ENCODE measurements around the gene TMED3. TPM values are rescaled to one million over a fixed set of nuclear protein-coding genes. Genes with fewer than 3 reads are reported as not detected.

TMED3 gene
- total RNA-seq, 1 experiment from 2014 or later: 127 TPM

DNA sequence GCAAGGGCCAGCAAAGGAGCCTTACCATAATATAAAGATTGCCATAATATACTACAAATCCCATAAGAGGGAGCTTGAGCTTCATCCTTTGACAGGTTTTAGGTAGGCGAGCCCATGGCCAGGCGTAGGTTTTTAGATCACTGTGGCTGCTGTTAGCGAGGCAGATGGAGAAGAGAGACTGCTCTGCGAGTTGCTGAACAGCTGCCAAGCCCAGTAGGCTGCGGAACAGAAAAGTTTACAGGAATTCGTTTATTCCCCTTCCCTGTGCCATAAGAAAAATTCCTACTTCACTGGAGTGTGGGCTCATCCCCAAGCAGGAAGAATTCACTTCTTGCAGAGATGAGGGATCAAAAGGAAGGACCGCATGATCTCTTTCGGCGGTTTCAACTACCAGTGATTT is 30.5 kb downstream of the TMED3 start:
- intact Hi-C loops (cut with micrococcal nuclease; ENCODE audit: unreplicated experiment): loop anchor here (2.0 to 10.0 kb wide), 3 partner anchors 255 to 833 kb away; no protein-coding TSS in a partner anchor

GRCh38 chr15:79349525-79349924 is 38.6 kb downstream of the TMED3 start:
- CTCF ChIA-PET: no interaction called here
- no TSS peak for BruUV-seq (replicated peaks)
- TF ChIP-seq CTCF (IDR thresholded peaks at IDR 0.05; ENCODE audit: unreplicated experiment): no peak

More for the DNA sequence above, 30.5 kb downstream of the TMED3 start:
- Mint-ChIP-seq H3K4me3 (ENCODE audit: low read depth, unreplicated experiment) (no peak overlapping the region), H3K27ac (ENCODE audit: unreplicated experiment) (no peak overlapping the region), H3K9me3 (ENCODE audit: low read depth, unreplicated experiment) (peaks cover 3% of the 10 kb centered on the region), H3K36me3 (ENCODE audit: insufficient read depth, unreplicated experiment) (peaks cover 5% of the 10 kb centered on the region), H3K27me3 (ENCODE audit: unreplicated experiment) (no peaks in the 10 kb centered on the region), H3K4me1 (ENCODE audit: low read depth, unreplicated experiment) (peaks cover 13% of the 10 kb centered on the region)
- TF ChIP-seq CTCF (IDR thresholded peaks at IDR 0.05; ENCODE audit: unreplicated experiment): no peak
- no peak for DNase-seq
- no TSS peak for BruUV-seq (replicated peaks)
- CTCF ChIA-PET: no interaction called here

GRCh38 chr15:79352206-79352605 is 41.3 kb downstream of the TMED3 start:
- H3K9me3 Mint-ChIP-seq (ENCODE audit: low read depth, unreplicated experiment): no peaks in the 10 kb centered on the region
- no peak for TF ChIP-seq CTCF (IDR thresholded peaks at IDR 0.05; ENCODE audit: unreplicated experiment)
- H3K27ac Mint-ChIP-seq (ENCODE audit: unreplicated experiment): no peak overlapping the region
- DNase-seq: no peak
- no peaks in the 10 kb centered on the region for H3K27me3 Mint-ChIP-seq (ENCODE audit: unreplicated experiment)
- peaks cover 5% of the 10 kb centered on the region for H3K4me1 Mint-ChIP-seq (ENCODE audit: low read depth, unreplicated experiment)
- no peak overlapping the region for H3K4me3 Mint-ChIP-seq (ENCODE audit: low read depth, unreplicated experiment)
- BruUV-seq (replicated peaks): no TSS peak
- no peaks in the 10 kb centered on the region for H3K36me3 Mint-ChIP-seq (ENCODE audit: insufficient read depth, unreplicated experiment)
- CTCF ChIA-PET: interaction anchor here (0.7 to 1.5 kb wide), 2 partner anchors 13 to 29 kb away, joined by 3 to 5 read pairs; no protein-coding TSS in a partner anchor
- intact Hi-C loops (cut with micrococcal nuclease; ENCODE audit: unreplicated experiment): no loop called here

More at GRCh38 chr15:79349525-79349924, 38.6 kb downstream of the TMED3 start:
- Mint-ChIP-seq H3K9me3 (ENCODE audit: low read depth, unreplicated experiment) (no peaks in the 10 kb centered on the region), H3K27me3 (ENCODE audit: unreplicated experiment) (no peaks in the 10 kb centered on the region), H3K27ac (ENCODE audit: unreplicated experiment) (no peak overlapping the region), H3K36me3 (ENCODE audit: insufficient read depth, unreplicated experiment) (no peaks in the 10 kb centered on the region), H3K4me1 (ENCODE audit: low read depth, unreplicated experiment) (peaks cover 8% of the 10 kb centered on the region), H3K4me3 (ENCODE audit: low read depth, unreplicated experiment) (no peak overlapping the region)
- no peak for DNase-seq
- intact Hi-C loops (cut with micrococcal nuclease; ENCODE audit: unreplicated experiment): loop anchor here (10.0 kb wide), 2 partner anchors 505 to 825 kb away; no protein-coding TSS in a partner anchor

DNA sequence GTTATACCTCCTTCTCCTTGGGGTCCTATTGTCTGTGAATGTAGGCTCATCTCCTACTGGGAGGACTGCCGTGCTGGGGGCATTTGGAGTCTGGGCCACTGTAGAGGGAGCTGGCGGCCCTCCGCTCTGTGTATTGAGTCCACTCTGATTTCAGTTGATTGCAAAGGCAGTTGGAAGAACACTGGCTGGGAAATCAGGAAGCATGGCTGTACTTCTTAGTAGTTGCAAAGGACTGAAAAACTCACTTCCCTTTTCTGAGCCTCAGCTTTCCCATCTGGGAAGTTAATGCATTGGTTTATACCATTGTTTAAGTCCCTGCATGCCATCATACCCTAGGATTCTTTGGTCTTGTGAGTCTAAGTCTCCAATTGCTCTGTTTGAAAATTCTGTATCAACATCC is 46.7 kb downstream of the TMED3 start:
- TF ChIP-seq CTCF (IDR thresholded peaks at IDR 0.05; ENCODE audit: unreplicated experiment): no peak
- H3K36me3 Mint-ChIP-seq (ENCODE audit: insufficient read depth, unreplicated experiment): no peaks in the 10 kb centered on the region
- CTCF ChIA-PET: interaction anchor here (0.7 kb wide), 1 partner anchor 17 kb away, joined by 4 read pairs; no protein-coding TSS in a partner anchor
- no peak overlapping the region for H3K4me3 Mint-ChIP-seq (ENCODE audit: low read depth, unreplicated experiment)
- BruUV-seq (replicated peaks): no TSS peak
- intact Hi-C loops (cut with micrococcal nuclease; ENCODE audit: unreplicated experiment): no loop called here
- DNase-seq: no peak
- H3K27ac Mint-ChIP-seq (ENCODE audit: unreplicated experiment): no peak overlapping the region
- no peaks in the 10 kb centered on the region for H3K9me3 Mint-ChIP-seq (ENCODE audit: low read depth, unreplicated experiment)
- no peaks in the 10 kb centered on the region for H3K4me1 Mint-ChIP-seq (ENCODE audit: low read depth, unreplicated experiment)
- H3K27me3 Mint-ChIP-seq (ENCODE audit: unreplicated experiment): no peaks in the 10 kb centered on the region

All from Calu3 (cell line).